ENCODE results near the gene TSEN34.
A peak's percentile ranks its signal among the peaks of the same experiment; 100 is the strongest.
"Not testable (repeated sequence)": the region's sequence is repeated elsewhere in the genome, so short reads cannot be mapped to it uniquely, and the experiment has no call there.

Gene TSEN34

GRCh38 chr19:54240372-54241336 lies 49.5 kb downstream of the TSEN34 start:
- DNase-seq, result not testable (repeated sequence)

GRCh38 chr19:54242234-54242633 lies 51.1 kb downstream of the TSEN34 start:
- not testable (repeated sequence) for DNase-seq

- DNase-seq, result peak; percentile 9 to 39
Observed at GRCh38 chr19:54242646-54243045, 51.5 kb downstream of the TSEN34 start, which contains the start of gene LILRA6. LILRA6 (minus strand) TSS chr19:54242790.

GRCh38 chr19:54243809-54244208 lies 52.7 kb downstream of the TSEN34 start:
- DNase-seq, result not testable (repeated sequence)

Data from CD4-positive, alpha-beta T cell treated with Interferon alpha-2 for 1 hour (primary cell).